ENCODE results near the gene KDM4D. TPM values are rescaled to one million over a fixed set of nuclear protein-coding genes. Genes with fewer than 3 reads are reported as not detected.
"Not testable (repeated sequence)": the region's sequence is repeated elsewhere in the genome, so short reads cannot be mapped to it uniquely, and the experiment has no call there.

KDM4D gene
- polyA plus RNA-seq, 12 donors, result 1.0 to 1.7 (median 1.4) TPM; not detected in 2

DNA sequence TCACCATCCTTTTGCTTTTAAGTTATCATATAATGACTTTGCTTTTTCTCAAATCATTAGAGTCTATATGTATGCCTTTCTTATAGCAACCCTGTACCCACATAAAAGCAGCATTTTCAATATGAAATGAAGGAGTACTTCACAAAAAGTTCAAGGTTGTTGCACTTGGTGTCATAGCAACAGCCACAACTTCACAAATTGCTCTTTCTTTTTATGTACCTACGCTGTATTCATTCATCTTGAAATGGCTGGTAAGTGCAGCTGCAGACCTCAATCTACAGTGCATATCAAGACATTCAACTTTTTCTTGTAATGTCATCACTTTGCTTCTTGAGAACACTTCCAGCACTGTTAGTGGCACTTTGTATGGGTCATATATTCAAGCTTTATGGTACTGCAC lies 18.8 kb upstream of the KDM4D start:
- DNase-seq, result no peak

DNA sequence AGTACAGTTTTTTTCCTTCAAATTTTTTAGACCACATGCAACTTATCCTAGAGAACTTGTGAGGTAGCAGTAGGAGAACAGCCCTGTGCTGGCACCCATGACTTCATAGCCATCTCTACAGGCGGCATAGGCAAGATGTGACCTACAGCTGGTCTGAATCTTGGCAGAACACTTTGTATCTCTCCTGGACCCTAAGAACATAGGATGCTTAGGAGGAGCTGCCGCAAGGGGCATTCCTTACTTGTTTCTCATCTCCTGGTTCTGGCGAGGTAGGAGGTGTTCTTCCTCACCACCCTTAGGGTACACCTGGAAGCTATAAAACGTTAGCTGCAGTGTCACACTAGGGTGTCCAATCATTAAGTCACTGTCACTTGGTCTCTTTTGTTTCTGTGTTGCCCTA lies 16.5 kb upstream of the KDM4D start:
- DNase-seq, result no peak

DNA sequence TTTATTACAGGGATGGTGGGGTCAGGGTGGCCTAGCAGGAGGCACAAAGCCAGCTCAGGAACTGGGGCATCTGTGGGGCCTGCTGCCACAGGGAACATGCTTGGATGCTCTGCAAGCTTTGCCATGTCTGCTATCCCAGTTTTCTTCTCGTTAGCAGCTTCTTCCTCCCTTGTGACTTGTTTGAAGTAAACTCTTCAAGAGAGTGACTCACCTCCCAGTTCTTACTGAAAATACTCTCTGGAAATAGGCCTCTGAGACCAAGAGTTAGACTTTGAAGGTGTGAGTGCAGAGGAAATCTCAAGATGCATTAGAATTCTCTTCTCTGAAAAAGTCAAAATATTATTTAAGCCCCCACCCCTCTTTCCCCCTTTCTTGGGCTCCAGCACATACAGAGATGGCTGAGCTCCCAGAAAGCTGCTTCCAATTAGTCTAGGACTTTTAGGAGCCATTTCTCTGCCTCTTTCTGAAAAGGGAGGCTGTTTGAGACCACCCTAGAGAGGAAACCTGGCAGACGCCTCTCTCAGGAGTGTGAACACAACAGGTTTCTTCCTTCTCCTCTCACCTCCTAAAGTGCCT lies 15.3 kb upstream of the KDM4D start:
- no peak for DNase-seq

DNA sequence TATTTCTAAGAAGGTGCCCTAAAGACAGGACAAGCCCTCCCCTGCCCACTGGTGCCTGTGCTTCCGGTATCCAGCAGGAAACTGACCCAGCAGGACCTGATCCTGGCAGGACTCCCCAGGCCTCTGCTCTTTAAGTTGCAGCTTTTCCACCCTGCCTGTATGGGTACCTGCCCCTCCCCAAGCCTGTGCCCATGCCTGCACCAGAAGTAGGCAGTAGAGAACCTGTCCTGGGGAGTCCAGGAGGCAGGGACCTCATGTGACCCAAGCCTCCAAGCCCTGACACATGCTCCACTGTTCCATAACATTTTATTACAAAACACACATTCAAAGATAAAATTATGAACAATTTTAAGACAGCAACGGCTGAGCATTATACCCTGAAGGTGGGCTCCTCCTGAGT lies 14.3 kb upstream of the KDM4D start:
- no peak for DNase-seq

DNA sequence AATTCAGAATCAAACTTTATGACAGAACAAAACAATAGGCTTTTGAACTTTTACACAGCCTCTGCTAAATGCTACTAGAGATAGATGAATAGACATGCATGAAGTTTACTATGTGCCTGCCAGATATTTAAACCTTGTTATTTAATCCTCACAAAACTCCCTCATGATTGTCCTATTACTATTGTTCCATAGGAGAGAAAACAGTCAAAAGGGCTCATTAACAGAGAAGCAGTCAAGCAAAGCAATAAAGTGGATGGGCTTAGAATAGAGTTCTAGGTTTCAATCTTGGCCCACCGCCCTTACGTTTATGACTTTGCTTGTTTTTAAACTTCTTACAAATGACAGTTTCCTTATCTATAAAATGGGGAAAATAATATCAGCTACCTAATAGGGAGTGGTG lies 13.0 kb upstream of the KDM4D start:
- no peak for DNase-seq

DNA sequence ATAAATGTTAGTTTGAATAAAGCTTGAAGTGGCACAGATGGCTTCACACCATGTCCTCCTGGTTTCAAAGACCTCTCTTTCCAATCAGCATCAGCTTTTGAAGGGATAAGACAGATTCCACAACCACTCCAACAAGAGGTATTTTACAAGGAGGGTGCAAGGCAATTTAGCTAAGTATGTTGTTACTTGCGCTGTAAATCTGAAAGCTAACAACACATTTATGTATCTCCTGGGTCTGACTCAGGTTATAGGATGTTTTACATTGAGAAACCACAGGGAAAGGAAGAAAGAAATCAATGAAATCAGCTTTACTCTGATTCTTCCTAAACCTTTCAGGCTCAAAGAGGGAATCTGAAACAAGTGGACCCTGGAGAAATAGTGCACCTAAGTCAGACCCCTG lies 12.3 kb upstream of the KDM4D start:
- no peak for DNase-seq

DNA sequence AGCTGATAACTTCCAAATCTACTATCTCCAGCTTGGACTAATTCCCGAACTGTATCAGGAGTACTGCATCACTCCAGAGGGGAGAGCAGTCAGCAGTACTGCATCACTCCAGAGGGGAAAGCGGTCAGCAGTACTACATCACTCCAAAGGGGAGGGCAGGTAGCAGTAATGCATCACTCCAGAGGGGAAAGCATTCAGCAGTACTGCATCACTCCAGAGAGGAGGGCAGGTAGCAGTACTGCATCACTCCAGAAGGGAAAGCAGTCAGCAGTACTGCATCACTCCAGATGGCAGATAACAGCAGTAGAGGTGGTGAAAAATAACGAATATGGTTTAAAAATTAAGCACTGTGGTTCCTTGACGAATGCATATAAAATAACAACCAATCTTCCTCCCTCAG lies 8.6 kb upstream of the KDM4D start:
- DNase-seq, result no peak

DNA sequence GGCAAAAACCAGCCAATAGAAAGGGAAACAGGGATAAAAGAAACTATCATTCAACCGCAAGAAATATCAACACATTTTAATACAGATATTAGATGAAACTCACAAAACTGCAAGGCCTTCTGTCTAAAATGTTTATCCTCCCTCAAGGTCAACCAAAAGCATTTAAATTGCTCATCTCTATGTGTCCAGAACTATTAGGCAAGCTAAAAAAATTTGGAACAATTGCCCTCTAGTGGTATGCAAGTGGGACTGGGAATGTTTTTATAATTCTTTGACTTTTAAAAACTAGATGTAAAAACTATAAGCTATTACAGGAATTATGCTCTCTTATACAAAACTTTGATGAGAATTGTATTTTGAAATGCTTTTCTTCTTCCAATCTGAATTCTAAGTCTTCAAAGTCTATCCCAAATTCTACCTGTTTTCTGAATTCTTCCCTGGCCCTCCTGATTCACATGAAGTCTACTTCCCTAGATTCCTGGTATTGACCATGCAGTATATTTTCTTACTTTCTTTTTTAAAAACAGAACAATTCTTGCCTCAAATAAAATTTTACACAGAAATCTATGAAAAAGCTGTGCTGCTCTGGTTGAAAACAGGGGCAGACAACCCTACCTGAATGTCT lies 5.1 kb upstream of the KDM4D start:
- no peak for DNase-seq

DNA sequence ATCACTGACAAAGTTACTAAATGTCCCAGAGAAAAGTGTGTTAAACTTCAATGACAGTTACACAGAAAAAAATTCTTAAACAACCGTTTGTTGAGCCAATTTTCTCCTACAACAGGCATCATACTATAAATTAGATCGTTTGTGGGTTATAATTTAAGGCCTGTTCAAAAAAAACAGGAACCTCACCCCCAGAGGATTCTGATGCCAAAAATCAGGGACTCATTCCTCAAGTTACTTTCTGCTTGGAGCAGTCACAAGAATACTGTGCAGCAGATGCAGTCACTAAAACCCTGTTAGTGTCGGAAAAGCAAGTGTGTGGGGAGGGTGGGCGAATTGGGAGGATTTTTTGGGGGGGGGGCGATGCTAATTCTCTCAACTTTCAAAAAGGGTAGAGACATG lies 810 bp upstream of the KDM4D start:
- no peak for DNase-seq

DNA sequence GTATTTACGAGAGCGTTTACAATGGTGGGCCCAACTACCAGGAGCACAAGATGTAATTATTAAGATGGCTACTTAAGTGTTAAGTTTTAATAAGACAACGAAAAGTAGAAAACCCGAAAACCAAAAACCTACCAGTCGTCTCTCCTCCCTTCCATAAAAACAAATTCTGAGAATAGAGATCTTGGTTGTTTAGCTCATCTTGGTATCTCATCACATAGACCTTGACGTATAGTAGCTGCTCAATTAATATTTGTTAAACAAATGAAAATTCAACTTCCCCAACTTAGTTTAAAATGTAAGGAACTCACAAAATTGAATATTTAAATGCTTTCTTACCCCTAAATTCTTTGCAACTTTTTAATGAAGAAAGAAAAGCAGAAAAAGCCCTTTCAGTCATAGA lies 669 bp downstream of the KDM4D start:
- no peak for DNase-seq

DNA sequence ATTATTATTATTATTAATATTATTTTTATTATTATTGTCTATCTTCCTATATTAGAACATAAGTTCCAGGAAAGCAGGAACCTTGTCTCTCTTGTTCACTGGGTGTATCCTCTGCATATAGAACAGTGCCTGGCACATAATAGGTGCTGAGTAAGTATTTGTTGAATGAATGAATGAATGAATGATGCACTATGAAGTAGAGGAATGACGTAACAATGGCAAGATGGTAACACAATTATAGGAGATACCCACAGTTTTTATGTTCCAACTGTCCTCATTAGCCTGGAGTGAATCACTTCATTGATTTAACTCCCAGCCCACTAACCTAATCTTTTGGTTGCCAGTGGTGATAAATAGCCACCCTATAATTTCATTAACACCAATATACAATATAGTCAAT lies 2.1 kb downstream of the KDM4D start:
- DNase-seq, result no peak

DNA sequence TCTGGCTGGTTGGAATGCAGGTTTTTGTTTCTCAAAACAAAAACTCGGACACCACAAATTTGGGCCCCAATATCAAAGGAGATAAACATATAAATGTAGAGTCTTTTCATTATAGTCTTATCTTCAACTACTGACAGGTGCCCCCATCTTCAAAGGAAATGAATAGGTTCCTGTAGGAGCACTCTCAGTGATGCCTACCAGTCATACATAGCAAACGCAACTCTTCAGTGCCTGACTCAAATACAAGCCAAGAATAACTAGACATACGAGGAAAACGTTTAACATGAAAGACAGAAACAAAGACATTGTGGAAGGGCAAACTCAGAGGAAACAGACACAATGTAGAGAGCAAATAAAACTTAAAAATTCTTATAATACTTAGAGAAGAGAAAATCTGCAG lies 13.9 kb downstream of the KDM4D start:
- DNase-seq, result no peak

DNA sequence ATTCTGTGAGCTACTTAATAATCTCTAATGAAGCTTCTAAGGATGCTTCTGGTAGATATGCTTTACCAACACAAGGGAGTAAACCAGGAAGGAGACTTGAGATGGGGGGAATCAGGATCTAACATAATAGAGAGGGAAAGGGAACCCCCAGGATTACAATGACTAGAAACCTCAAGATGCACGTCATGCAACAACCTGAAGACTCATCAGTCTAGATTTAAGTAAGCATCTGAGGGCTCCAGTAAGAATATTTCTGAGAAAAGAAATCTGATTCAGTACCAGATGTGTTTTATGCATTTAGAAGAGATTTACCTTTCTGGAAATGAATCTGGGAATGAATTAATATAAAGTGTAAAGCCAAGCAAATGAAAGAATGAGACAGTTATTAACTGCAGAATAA lies 15.2 kb downstream of the KDM4D start:
- no peak for DNase-seq

DNA sequence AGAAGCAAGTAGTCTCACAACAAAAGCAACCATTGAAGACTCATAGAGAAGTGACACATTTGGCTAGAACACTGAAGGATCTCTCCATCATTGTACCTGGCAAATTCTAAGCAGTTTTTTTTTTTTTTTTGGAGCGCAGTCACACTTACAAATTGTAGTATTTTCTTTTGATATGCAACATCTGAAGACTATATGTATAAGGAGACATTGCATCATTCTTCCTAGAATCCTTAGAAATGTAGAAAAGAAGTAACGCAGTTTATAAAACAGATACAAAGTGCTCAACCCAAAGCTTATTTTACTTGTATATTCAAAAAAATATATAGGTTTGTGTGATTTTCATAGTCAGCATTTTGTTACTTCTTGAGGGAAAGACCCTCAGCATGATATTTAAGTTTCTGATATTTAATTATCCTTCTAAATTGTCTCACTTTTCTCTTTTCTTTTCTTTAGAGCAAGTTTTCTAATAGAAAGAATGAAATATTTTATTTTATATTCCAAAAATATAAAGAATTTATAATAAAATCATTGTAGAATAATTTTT lies 20.0 kb downstream of the KDM4D start:
- DNase-seq, result no peak

DNA sequence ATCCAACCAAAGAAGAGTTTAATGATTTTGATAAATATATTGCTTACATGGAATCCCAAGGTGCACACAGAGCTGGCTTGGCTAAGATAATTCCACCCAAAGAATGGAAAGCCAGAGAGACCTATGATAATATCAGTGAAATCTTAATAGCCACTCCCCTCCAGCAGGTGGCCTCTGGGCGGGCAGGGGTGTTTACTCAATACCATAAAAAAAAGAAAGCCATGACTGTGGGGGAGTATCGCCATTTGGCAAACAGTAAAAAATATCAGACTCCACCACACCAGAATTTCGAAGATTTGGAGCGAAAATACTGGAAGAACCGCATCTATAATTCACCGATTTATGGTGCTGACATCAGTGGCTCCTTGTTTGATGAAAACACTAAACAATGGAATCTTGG lies 23.9 kb downstream of the KDM4D start:
- no peak for DNase-seq

DNA sequence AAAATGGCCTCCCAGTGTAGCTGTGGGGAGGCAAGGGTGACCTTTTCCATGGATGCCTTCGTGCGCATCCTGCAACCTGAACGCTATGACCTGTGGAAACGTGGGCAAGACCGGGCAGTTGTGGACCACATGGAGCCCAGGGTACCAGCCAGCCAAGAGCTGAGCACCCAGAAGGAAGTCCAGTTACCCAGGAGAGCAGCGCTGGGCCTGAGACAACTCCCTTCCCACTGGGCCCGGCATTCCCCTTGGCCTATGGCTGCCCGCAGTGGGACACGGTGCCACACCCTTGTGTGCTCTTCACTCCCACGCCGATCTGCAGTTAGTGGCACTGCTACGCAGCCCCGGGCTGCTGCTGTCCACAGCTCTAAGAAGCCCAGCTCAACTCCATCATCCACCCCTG lies 24.8 kb downstream of the KDM4D start:
- no peak for DNase-seq

DNA sequence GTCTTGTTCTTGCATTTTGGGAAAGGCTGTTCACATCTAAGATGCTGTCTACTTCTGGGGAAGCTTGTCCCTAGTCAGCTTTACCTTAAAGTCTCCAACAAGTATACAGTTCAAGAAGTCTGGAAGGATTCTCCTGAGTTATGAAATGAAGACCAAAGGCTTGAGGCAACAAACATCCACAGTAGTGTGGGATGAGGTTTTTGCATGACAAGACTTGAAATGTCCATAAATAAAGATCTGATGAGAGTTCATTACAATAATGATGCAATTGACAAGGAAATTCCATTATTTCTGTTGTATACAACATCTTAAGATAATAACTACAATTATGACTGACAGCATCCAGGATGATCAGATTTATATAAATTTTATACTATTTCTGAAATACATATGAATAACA lies 30.2 kb downstream of the KDM4D start:
- no peak for DNase-seq

DNA sequence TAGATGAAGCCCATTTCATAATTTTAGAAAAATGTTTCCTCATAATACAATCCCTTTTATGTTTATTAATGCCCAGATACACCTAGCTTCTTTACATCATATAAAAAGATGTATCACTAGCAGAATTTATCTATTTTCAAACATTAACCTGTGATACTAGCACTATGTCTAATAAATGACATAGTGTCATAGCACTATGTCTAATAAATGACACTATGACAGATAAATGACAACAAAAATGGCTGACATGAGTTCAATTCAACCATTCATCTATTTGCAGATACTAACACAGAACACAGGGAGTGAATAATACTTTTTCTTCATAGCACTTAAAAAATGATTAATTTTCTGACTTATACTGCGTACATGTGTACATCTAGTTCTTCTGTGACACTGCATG lies 32.1 kb downstream of the KDM4D start:
- DNase-seq, result no peak

DNA sequence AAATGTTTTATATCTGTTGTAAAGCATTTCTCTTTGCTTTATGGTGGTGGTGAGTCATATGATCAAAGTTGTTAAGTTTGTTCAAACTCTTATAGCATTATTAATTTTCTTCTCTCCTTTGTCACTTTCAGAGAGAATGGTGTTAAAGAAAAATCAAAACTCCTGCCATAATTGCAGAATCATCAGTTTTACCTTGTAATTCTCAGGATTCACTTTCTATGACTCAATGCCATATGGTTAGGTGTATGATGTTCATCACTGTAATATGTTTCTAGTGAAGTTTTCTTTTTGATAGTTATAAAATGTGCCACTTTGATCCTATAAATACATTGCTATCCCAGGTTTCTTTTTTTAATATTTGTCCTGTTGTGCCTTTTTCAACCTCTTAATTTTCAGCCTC lies 37.9 kb downstream of the KDM4D start:
- no peak for DNase-seq

DNA sequence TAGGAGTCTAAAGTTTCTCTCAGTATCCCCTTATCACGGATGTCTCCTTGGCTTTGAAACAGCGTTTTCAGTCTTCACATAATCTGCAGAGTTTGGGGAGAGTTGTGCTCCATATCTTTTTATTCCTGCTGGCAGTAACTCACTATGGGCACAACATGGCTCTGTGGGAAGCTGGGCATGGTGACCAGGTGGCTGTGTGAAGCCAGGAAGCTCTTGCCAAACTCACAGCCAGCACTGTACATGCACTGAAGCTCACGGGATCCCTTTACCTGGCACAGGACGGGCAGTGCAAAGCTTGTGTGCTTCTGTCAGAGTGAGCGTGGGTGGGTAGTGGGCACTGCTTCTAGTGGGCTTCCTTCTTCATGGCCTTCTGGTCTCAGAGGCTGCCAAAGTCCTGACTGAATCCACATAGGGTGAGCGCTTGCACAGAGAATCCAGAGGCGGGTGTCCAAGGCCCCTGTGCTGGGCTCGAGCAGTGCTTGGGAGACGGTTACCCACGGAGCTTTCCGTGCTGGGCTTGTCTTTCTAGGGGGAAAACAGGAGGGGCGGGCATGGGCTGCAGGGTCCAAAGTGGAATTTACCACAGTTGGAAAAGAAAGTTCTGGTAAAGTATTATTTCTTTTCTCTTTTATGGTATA lies 40.8 kb downstream of the KDM4D start:
- DNase-seq, result no peak

DNA sequence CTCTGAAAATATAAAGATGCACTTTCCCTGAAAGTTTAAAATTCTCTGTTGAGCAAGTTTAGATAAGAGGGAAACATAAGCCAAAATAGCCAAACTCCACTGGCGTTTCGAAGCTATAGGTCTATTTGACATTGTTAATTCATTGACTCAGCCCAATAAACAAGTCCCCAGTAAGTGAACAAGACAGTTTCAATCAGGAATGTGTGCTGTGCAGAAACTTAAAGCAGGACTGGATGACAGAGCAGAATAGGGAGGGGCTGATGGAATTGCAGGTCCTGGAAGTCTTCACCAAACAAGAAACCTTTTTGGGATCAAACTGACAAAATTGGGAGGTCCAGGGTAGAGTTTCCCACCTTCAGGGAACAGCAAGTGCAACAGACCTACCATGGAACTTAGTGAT lies 42.6 kb downstream of the KDM4D start:
- DNase-seq, result no peak

DNA sequence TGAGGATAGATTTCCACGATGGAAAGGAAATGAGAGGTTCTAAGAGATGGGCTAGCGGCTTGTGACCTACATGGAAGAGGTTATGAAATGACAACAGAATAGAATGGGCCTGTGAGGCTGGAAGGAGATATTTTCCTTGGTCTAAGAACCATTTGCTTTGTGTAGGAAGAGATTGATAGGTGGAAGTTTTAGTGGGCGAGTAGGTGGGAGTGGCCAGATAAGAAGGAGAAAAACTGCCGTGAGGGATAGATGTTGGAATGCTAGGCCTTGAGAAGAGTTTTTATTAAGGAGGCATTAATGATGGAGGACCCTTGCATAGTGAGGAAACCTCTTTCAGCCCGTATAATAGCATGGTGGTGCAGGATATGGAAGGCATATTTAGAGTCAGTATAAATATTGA lies 48.0 kb downstream of the KDM4D start:
- not testable (repeated sequence) for DNase-seq

DNA sequence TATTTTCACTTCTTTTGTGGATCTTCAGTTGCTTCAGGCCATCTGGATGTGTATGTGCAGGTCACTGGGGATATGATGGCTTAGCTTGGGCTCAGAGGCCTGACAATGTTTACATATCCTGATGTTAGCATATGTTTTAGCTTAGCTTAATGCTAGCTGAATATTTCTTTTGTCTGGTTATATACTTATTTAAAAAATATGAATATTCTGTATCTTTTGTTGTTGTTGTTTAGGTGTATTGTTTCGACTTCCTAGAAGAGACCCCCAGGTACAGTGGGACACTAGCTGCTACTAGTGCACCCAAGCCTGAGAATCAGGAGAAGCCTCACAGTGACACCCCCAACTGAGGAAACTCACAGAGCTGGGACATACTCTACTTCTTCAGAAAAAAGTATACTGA lies 51.4 kb downstream of the KDM4D start, which contains the start of gene KDM4E:
Gene KDM4E (plus strand): TSS at position 301 of the 400 bp plus-strand sequence. CDS start 300 bp downstream, outside the sequence.
- no peak for DNase-seq
